NOMO-1 treated with DMSO at 0.1 percent for 48 hours (cell line): ENCODE data around the gene CYP4A11.
"Not testable (repeated sequence)": the region's sequence is repeated elsewhere in the genome, so short reads cannot be mapped to it uniquely, and the experiment has no call there.

Source experiments
- DNase-seq: peaks from one replicate; lab custom pipeline; 2025; ENCODE audit not compliant: unreplicated experiment; lab: John Stamatoyannopoulos, UW

CYP4A11 gene

DNA sequence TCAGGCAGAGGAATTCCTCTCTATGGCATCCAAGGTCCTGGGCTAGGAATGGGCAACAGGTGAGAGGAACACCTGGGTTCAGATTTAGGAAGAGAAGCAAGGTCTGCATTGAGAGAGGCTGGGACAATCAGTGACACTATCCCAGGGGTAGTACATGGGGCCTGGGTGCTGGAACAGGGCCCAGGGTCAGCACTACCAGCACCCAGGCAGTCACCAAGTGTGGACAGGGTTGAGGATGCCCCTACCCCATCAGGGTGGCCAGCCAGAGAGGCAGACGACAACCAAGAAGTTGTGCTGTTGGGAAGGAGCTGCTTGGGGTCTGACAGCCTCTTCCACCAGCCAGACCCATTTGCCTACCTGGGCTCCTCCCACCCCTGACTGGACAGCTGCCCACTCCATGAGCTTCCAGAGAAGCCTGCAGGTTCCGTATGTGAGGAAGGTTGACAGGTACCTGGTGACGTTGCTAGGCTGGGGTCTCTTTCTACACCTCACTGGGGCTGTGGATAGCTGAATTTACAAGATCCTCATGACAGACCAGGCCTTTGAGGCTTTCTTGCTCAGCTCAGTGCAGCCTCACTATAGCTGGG is 13.9 kb downstream of the CYP4A11 start:
- DNase-seq = no peak

DNA sequence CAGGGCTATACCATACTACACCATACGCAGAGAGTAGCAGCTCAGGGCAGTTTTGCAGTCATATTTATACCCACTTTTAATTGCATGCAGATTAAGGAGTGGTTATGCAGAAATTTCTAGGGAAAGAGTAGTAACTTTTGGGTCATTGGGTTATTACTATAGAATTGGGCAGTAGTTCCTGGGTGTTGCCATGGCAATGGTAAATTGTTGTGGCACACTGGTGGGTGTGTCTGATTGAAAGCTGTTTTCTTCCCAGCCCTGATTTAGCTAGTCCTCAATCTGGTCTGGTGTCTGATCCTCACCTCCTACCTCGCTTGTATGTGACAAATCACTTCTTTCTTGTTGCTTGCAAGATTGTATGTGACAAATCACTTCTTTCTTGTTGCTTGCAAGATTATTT is 30.5 kb downstream of the CYP4A11 start:
- DNase-seq = no peak

DNA sequence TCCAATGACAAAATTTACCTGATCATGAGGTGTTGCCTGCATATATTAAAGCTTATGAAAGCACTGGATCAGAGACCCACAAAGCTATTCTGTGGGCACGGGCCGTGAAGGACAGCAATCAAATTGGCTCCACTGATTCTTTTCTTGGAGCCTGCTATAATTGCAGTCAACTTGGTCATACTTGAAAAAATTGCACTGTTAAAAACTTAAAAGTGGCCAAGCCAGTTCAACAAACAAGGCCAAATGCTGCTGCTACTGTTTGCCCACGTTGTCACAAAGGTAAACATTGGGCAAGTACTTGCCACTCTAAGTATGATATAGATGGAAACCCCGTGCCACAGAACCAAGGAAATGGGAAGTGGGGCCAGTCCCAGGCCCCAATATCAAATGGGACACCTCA is 37.8 kb downstream of the CYP4A11 start:
- DNase-seq = no peak

DNA sequence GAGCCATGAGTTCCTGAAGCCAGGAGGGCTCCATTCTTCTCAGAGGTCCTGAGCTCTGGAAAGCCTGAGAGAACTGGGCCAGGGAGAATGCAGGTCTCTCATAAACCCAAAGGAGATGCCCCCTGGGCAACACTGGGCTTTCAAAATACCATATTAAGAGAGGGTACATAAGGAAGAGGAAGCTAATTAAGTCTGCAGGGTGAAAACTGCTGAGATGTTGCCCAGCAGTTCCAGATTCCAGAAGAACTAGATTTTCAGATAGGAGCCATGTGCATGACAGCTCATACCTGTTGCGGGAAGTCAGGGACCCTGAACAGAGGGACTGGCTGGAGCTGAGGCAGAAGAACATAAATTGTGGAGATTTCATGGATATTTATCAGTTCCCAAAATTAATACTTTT is 40.9 kb downstream of the CYP4A11 start:
- no peak for DNase-seq

DNA sequence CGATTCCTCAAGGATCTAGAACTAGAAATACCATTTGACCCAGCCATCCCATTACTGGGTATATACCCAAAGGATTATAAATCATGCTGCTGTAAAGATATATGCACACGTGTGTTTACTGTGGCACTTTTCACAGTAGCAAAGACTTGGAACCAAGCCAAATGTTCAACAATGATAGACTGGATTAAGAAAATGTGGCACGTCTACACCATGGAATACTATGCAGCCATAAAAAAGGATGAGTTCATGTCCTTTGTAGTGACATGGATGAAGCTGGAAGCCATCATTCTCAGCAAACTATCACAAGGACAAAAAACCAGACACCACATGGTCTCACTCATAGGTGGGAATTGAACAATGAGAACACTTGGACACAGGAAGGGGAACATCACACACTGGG is 59.6 kb downstream of the CYP4A11 start:
- not testable (repeated sequence) for DNase-seq
